Mucosa of descending colon (tissue), 3 donors: ENCODE data around the gene LBX1. TPM values are rescaled to one million over a fixed set of nuclear protein-coding genes. Genes with fewer than 3 reads are reported as not detected.

ENCODE experiments used
- ATAC-seq: fragments of 200-7000 bp; cut with Tn5 transposase; one replicate; pipeline ENCODE4 v1.9.1; 2020; ENCODE audit warnings: mild to moderate bottlenecking, moderate library complexity
- DNase-seq, 3 donors: peaks; one replicate each; pipeline ENCODE4 v3.0.0-alpha.2; 2020
- H3K36me3 ChIP-seq: fragments of 200-600 bp; one replicate; pipeline ENCODE4 v1.8.0; 2021; ENCODE audit warnings: low read depth, mild to moderate bottlenecking
- H3K4me1 ChIP-seq: fragments of 200-600 bp; one replicate; pipeline ENCODE4 v1.8.0; 2021; ENCODE audit warnings: low read depth, mild to moderate bottlenecking
- H3K4me3 ChIP-seq: fragments of 200-600 bp; one replicate; pipeline ENCODE4 v1.8.0; 2021; ENCODE audit warnings: mild to moderate bottlenecking
- H3K9me3 ChIP-seq: fragments of 200-600 bp; one replicate; pipeline ENCODE4 v1.8.0; 2021; ENCODE audit warnings: mild to moderate bottlenecking
- intact Hi-C, 2 donors: fragments of 100-400 bp; cut with DNase I in 1 of 2; cut with micrococcal nuclease in 1 of 2; formaldehyde crosslinking; loops; one replicate each; pipeline versions ENCODE4 v1.11.0 to v1.11.1; 2022; cut with DNase I, micrococcal nuclease
- total RNA-seq, 3 donors: library from RNA; stranded (reverse); fragmentation: NEBNext Ultra II Directional in 2 of 3; extraction: Animal tissue kit (Norgen Biotek cat#: 25700) in 2 of 3; gene quantifications; one replicate each; pipeline versions ENCODE4 v1.2.1 to v1.2.4, GENCODE V29; 2021 to 2023
- TF ChIP-seq, protein P1 (sequence below): fragments of 200-600 bp; IDR thresholded peaks from one replicate; pipeline ENCODE4 v1.8.0; 2022; ENCODE audit warnings: antibody characterized with exemption, mild to moderate bottlenecking
- donor health status: DM: no; HTN: no; CAD: no; lungs with moderate emphysema.
- donor health status: DM: no; HTN: no; CAD: no.
- donor health status: DM: no; HTN: yes; CAD: no.

LBX1 gene
- total RNA-seq, 3 donors from 2014 or later = not detected

DNA sequence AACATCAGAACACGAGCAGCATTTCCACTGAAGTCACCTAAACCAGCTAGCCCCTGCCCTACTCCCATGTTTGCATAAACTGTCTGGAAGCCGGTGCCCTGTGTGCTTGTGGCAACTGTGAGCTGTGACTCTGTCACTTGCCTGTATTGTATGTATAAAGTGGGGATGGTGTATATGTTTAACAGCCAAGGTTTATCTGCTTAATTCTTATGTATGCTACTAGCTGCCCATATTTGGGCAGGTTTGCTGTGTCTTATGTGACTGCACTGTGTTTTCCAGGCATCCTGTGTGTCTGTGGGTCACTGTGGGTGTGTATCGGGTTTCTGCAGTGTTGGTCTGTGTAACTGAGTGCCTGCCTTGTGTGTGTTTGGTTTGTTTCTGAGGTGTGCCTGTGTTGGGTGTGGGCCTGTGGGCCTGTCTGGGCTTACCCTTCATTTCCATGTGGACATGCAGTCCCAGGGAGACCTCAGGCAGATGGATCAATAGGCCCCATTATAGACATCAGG is 9.3 kb downstream of the LBX1 start:
- H3K36me3 ChIP-seq = no peaks in the 10 kb centered on the region
- DNase-seq = no peak
- ATAC-seq = no peak
- TF ChIP-seq, protein P1, sequence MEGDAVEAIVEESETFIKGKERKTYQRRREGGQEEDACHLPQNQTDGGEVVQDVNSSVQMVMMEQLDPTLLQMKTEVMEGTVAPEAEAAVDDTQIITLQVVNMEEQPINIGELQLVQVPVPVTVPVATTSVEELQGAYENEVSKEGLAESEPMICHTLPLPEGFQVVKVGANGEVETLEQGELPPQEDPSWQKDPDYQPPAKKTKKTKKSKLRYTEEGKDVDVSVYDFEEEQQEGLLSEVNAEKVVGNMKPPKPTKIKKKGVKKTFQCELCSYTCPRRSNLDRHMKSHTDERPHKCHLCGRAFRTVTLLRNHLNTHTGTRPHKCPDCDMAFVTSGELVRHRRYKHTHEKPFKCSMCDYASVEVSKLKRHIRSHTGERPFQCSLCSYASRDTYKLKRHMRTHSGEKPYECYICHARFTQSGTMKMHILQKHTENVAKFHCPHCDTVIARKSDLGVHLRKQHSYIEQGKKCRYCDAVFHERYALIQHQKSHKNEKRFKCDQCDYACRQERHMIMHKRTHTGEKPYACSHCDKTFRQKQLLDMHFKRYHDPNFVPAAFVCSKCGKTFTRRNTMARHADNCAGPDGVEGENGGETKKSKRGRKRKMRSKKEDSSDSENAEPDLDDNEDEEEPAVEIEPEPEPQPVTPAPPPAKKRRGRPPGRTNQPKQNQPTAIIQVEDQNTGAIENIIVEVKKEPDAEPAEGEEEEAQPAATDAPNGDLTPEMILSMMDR = no peak
- intact Hi-C loops = loop anchor here in 1 of 2 donors (10.0 kb wide), 1 partner anchor 245 kb away; no protein-coding TSS in a partner anchor
- H3K9me3 ChIP-seq = no peaks in the 10 kb centered on the region
- H3K4me1 ChIP-seq = peaks cover 13% of the 10 kb centered on the region
- no peak overlapping the region for H3K4me3 ChIP-seq

DNA sequence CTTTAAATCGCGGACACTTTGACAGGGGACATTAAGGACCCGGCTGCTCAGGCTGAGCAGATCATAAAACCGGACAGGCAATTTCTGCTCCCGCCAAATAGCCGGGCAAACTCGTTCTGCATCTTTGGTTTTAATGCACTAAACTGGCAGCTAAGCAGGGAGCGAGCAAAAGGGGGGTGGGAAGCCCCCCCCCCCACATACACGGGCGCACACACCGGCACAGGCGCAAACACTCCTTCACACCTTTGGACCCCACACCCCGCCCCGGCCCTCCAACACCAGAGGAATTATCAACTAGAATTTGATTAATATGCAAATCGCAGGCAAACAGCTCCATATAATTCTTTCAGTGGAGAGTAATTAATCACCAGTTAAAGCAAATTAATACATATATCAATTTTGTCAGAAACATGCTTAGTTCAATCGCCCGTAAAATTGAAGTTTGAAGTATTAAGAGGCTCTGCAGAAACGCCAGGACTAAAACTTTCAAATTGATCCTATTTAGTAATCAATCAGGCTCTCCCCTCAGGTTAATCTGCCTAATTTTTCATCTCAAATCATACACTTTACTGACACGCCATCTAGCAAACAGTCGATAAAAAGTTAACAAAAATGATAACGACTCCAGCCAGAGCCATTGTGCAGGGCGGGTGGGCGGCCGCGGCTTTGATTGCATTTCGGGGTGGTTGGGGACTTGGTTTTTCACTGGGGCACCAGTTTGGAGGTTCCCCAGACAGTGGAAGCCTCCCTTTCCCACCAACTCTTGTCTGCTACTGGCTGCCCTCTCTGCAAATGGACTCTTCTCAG is 9.9 kb downstream of the LBX1 start:
- no peaks in the 10 kb centered on the region for H3K9me3 ChIP-seq
- intact Hi-C loops = loop anchor here in 1 of 2 donors (10.0 kb wide), 1 partner anchor 245 kb away; no protein-coding TSS in a partner anchor
- H3K4me3 ChIP-seq = no peak overlapping the region
- DNase-seq = no peak
- ATAC-seq = no peak
- H3K36me3 ChIP-seq = no peaks in the 10 kb centered on the region
- peaks cover 19% of the 10 kb centered on the region for H3K4me1 ChIP-seq
- TF ChIP-seq, protein P1 = no peak

DNA sequence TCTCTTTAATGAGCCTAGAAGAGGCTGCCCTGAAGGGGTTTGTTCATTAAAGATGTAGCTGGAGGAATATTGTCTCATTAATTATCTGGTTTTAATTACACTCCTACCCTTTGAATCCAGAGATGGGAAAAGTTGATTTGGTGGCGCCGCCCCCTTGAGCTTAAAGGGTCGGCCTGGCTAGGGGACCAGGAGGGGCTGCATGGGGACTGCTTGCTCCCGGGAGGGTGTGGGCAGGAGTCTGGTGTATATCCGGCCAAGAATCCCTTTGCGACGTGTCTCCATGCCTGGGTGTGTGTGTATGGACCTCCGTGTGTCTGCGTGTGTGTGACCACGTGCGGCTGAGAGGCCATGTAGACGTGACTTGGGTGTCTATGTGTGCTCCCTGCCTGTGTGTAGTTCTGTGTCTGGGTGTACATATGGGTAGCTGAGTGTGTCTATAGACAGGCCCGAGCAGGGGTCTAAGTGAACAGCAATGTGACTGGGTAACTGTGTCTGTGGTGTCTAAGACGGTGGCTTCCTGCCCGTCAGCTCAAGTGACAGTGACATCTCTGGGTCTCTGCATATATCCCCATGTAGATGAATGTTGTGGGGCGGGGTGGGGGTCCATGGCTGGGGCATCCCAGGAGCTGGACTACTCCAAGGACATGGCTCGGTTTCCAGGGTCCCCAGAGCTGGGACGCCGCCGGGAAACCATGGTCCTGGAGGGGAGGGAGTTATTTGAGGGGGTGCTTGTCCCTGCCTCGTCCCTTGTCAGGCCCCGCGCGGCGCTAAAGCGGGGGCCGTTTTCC is 10.7 kb downstream of the LBX1 start:
- TF ChIP-seq, protein P1 = no peak
- Histone ChIP-seq H3K36me3 (no peaks in the 10 kb centered on the region), H3K4me3 (no peak overlapping the region), H3K4me1 (peaks cover 24% of the 10 kb centered on the region), H3K9me3 (no peaks in the 10 kb centered on the region)
- ATAC-seq (no peak), DNase-seq (no peak)
- intact Hi-C loops = loop anchor here in 1 of 2 donors (10.0 kb wide), 1 partner anchor 246 kb away; no protein-coding TSS in a partner anchor

DNA sequence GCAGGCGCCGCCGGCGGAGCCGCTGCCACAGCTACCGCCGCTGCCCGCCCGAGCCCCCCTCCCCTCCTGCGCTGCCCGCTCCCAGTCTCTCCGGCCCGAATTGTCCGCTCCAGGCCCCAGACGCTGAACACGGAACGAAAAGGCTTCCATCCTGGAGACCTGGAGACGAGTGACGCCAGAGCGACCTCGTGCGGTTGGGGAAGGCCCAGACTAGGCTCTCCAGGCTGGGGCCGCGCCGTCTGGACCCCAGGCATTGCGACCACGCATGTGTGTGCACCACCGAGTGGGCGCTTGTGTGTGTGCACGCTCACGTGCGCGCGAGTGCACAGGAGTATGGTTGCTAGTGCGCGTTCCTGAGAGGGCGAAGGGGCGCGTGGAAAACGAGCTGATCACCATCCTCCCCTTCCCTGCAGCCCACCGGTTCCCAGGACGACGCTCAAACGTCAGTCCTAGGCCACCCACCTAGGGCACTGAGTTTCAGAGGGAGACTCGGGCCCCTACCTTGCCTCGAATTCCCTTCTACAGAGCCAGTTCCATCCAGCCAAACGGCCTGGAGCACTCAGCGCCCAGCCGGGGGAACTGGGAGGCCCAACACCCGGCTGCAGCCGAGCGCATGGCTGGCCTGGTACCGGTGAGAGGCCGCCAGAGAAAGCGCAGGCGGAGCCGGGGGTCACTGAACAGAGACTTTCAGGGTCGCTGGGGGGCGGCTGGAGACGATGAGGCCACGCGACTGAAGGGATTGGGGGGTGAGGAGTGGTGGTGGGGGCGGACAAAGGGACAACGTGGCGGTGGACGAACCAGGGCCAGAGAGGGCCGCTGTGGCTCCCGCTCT is 11.6 kb downstream of the LBX1 start:
- Histone ChIP-seq H3K4me3 (no peak overlapping the region), H3K4me1 (peaks cover 18% of the 10 kb centered on the region), H3K36me3 (no peaks in the 10 kb centered on the region), H3K9me3 (no peaks in the 10 kb centered on the region)
- ATAC-seq (peak; percentile 28), DNase-seq (peak in 2 of 3 donors; percentile 57 to 58)
- intact Hi-C loops = loop anchor here in 1 of 2 donors (10.0 kb wide), 1 partner anchor 247 kb away; no protein-coding TSS in a partner anchor
- TF ChIP-seq, protein P1 = no peak

DNA sequence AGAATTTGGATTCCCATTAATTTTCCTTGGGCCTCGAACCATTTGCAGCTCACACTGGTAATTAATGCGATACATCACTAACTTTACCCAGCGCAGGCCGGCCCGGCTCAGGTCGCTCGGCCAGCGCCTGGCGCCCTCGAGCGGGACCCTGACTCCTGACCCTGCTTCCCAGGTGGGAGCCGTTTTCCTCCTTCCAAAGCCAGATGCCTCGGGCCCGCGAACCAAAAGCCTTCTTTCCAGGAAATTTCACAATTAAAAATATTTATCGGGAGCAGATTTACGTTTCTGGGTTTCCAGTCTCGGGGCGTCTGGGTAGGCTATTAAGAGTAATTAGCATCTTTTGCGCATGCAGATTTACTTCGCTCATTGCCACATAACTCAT is 12.2 kb downstream of the LBX1 start:
- H3K9me3 ChIP-seq = no peaks in the 10 kb centered on the region
- TF ChIP-seq, protein P1 = no peak
- DNase-seq (no peak), ATAC-seq (no peak)
- peaks cover 17% of the 10 kb centered on the region for H3K4me1 ChIP-seq
- H3K36me3 ChIP-seq = no peaks in the 10 kb centered on the region
- no peak overlapping the region for H3K4me3 ChIP-seq
- intact Hi-C loops = loop anchor here in 1 of 2 donors (10.0 kb wide), 1 partner anchor 248 kb away; no protein-coding TSS in a partner anchor
